Inflammatory macrophage (primary cell): ENCODE measurements around the gene ZER1.
"Not testable (repeated sequence)": the region's sequence is repeated elsewhere in the genome, so short reads cannot be mapped to it uniquely, and the experiment has no call there.

Experiments
- DNase-seq, 2 donors: peaks; one replicate each; pipeline ENCODE4 v3.0.0-alpha.2; 2020 to 2022

Gene ZER1

DNA sequence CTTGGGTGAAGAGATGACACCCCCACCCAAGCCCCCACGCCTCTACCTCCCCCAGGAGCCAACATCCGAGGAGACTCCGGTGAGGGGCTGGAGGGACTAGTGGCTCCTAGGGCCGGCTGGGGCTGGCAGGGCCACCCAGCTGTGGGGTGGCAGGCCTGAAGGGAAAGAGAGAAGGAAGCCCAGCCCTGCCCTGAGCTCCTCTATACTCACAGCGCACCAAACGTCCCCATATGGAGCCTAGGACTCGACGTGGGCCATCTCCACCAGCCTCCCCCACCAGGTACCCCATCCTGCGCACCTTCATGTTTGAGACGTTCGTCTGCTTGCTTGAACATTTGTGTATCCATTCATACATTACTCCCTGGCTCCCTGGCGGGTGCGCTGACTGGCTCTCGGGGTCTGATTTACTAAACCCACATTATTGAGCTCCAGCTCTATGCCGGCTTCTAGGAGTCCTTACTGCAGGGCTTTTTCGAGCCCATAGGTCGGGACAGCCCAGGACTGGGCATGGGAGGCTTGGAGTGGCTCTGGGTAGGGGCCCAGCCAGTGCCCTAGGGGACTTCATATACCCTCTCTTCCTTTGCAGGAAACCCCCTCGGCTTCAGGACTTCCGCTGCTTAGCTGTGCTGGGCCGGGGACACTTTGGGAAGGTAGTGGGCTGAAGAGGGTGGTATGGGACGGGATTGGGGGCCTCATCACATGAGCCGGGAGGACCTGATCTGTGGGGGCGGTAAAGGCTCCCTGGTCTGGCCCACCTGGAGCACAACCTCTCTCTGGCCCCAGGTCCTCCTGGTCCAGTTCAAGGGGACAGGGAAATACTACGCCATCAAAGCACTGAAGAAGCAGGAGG is 56.9 kb downstream of the ZER1 start:
- DNase-seq = no peak

DNA sequence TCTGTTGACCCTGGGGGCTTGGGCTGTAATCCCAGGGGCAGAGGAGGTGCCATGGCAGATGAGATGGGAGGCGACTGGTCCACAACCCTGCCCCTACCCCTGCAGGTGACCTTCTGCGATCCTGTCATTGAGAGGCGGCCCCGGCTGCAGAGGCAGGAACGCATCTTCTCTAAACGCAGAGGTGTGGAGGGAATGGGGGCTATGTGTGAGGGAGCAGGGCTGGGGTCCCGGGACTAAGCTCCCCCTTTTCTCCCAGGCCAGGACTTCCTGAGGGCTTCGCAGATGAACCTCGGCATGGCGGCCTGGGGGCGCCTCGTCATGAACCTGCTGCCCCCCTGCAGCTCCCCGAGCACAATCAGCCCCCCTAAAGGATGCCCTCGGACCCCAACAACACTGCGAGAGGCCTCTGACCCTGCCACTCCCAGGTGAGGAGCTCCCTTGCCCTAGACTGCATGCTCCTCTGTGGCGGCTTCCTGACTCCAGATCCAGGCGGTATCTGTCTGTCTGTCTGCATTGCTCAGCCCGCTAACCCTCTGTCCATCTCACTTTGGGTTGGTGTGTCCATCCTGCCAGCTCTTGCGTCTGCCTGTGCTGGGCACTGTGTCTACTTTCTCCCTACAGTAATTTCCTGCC is 57.7 kb downstream of the ZER1 start:
- DNase-seq = no peak

GRCh38 chr9:128713411-128713780 is 58.3 kb downstream of the ZER1 start:
- no peak for DNase-seq

DNA sequence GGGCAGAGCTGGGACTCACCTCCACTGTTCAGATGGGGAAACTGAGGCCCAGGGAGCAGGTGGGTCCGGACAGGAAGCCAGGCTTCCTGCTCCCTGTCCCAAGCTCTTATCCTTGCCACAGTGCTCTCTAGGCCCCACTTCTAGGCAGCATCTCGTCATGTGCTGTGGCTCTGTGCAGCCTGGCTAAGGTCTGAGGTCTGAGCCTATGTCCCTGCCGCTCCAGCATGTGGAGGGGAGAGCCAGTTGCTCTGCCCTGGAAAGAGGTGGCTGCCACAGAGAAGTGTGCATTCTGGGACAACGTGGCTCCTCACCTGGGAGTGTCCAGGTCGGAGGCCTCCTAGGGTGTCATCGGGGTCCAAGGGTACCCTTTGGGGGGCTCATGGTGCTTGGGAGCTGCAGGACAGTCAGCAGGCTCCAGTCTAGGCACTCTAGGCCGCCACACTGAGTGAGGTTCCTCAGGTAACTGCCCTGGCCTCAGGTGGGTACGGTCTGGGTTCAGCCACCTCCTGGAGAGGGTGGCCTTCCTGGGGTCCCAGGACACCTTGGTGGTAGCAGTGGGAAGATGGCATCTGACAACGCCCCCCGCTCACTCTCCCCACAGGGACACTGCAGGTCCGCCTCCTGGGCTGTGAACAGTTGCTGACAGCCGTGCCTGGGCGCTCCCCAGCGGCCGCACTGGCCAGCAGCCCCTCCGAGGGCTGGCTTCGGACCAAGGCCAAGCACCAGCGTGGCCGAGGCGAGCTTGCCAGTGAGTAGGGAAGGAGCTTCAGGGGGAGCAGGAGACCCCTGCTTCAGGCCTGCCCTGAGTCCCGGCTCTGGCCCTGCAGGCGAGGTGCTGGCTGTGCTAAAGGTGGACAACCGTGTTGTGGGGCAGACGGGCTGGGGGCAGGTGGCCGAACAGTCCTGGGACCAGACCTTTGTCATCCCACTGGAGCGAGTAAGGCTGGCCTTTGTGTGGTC is 59.0 kb downstream of the ZER1 start:
- DNase-seq = no peak

DNA sequence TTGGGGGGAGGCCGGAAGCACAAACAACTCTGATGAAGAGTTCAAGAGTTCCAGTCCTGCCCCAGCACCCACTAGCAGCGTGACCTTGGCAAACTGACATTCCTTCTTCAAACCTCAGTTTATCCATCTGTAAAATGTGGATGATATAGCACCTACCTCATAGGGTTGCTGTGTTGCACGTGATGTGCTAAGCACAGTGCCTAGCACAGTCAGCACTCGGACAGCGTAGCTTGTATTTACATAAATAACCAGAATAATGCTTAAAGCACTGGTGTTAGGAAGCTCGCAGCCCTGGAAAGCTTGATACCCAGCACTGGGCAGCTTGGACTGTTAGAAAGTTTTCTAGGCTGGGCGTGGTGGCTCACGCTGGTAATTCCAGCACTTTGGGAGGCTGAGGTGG is 64.3 kb downstream of the ZER1 start:
- no peak for DNase-seq

- DNase-seq = no peak
These were observed 64.9 kb downstream of the ZER1 start for GRCh38 chr9:128706671-128707381.

- DNase-seq = no peak
These were observed 65.7 kb downstream of the ZER1 start for GRCh38 chr9:128706045-128706444.

DNA sequence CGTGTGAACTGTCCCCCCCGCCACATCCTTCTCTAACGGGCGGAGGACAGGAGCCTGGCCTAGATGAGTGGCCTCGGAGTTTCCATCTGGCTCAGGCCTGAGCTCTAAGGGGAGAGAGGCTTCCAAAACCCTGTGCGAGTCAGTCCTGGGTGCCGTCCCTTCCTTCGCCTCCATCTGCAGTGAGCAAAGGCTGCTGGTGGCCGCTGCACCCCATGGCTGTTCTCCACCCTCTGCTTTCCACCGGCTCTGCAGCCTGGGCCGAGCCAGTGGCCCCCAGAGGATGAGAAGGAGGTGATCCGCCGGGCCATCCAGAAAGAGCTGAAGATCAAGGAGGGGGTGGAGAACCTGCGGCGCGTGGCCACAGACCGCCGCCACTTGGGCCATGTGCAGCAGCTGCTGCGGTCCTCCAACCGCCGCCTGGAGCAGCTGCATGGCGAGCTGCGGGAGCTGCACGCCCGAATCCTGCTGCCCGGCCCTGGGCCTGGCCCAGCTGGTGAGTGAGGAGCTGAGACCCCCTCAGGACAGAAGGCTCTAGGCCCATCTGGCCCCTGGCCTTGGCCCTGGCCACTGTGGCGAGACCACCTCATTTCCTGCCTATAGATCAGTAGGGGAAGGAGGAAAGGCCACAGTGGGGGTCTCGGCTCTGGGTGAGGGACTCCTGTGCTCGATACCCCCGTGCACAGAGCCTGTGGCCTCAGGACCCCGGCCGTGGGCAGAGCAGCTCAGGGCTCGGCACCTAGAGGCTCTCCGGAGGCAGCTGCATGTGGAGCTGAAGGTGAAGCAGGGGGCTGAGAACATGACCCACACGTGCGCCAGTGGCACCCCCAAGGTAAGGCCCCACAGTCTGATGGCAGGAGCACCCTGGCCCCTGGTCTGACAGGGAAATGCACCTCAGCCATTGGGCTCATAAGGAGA is 66.4 kb downstream of the ZER1 start:
- no peak for DNase-seq

- no peak for DNase-seq
These were observed 67.4 kb downstream of the ZER1 start for GRCh38 chr9:128704356-128704670.

GRCh38 chr9:128703616-128704355 is 67.9 kb downstream of the ZER1 start:
- no peak for DNase-seq

DNA sequence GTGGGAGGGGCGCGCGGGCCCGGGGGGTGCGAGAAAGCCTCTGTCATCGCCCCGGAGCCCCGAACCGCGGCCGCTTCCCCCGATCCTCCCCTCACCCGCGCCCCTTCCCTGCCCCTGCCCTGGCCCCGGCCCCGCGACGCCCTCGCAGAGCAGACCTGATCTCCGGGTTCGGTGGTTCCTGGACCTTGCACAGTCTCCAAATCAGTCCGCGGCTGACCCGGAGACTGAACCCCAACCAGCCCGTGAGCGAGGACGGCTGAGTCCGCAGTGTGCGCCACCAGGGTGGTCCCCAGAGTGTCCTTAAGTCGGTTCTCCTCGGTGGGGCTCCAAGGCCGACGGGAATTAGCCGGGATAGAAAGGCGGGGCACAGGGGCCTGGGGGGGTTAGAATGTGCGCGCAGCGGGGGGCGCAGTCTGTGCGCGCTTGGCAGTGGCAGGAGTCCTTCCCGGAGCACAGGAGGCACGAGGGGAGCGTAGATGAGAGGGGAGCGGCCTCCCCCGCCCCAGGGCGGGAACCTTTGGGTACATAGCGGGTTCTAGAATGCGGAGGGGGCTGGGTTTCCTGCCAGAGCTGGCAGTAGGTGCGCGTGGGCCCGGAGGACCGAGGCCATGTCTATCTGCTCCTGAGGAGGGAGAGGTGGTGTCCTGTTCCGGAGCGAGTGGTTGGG is 68.6 kb downstream of the ZER1 start:
- no peak for DNase-seq

DNA sequence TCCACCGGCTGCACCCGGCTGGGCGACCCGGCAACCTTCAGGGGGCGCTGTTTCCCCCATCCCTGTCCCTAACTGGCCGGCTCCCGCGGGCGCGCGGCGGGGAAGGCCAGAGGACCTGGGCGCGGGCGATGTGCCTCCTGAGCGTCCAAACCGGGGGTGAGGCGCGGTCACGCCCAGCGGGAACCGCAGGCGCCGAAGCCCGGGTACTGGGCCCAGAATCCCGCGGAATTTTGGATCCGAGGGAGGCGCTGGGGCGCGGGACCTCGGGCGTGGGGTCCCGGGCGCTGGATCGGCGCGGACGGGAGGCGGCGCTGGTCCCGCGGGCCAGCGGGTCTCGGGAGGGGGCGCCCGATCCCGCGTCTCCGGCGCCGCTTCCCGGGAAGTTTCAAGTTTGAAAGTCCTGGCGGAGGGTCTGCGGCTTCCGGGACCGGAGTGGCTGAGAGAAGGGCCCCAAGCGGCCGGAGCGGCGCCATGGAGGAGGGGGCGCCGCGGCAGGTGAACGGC is 69.2 kb downstream of the ZER1 start, which contains the start of gene PKN3:
Gene PKN3 (plus strand): TSS at position 59 of the 504 bp plus-strand sequence. CDS start 413 bp downstream, at position 472.
- DNase-seq = peak; percentile 79 to 84

GRCh38 chr9:128701227-128701854 is 70.4 kb downstream of the ZER1 start:
- DNase-seq = no peak

- DNase-seq = not testable (repeated sequence)
These were observed 72.5 kb downstream of the ZER1 start for GRCh38 chr9:128699096-128699795.

- no peak for DNase-seq
These were observed 74.6 kb downstream of the ZER1 start for GRCh38 chr9:128696923-128697707.

- DNase-seq = no peak
These were observed 77.4 kb downstream of the ZER1 start for GRCh38 chr9:128694344-128694743.

- not testable (repeated sequence) for DNase-seq
These were observed 78.0 kb downstream of the ZER1 start for GRCh38 chr9:128693738-128694137.

DNA sequence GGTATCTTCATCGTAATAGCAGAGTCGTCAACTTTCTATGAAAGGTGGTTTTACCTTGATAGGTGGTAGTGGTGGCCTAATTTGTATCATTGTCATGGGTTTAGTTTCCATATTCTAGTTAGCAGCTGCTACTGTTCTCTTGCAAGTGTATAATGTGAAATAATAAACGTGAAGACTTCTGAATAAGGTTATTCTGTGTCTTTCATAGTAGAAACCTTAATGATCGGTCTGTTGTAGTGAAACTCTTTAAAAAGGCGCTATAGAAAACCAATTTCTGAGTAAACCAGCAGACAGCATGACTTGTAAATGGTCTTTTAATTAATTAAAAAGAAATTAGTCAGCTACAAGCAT is 81.1 kb downstream of the ZER1 start:
- no peak for DNase-seq
